GM12892 (cell line): Measurements from ENCODE around the gene SPIRE1.

Experiments used
- POLR2A ChIP-seq: IDR thresholded peaks from 2 replicates; pipeline ENCODE4 v1.6.1; 2011; ENCODE audit warnings: low read depth, low read length, control low read depth
- POLR2AphosphoS5 ChIP-seq: IDR thresholded peaks from 2 replicates; pipeline ENCODE4 v1.6.1; 2011; ENCODE audit warnings: low read depth, low read length, control low read depth
- TAF1 ChIP-seq: IDR thresholded peaks from 2 replicates; pipeline ENCODE4 v1.6.1; 2011; ENCODE audit warnings: low read depth, mild to moderate bottlenecking, control low read depth, low read length, borderline replicate concordance

DNA sequence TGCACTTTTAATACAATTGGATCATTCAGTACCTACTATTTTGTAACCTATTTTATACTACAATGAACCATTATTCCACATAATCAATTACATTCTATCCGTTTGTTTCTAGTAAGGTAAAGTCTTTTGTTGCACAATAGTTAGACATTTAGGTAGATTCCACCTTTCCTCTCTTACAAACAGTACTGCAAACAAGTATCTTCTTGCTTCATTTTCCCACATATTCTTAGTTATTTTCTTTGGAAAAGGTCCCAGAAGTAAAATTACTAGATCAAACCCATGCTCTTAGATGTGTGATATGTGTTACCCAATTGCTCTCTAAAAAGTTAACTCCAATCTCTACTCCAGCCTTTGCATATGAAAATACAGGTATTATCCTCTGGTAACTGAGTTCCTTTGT is 49.6 kb downstream of the SPIRE1 start:
- TF ChIP-seq POLR2AphosphoS5, result no peak
- TF ChIP-seq POLR2A, result no peak
- no peak for TF ChIP-seq TAF1
